Mesendoderm (in vitro differentiated cells): ENCODE data around the gene STUM.

Experiments used
- DNase-seq: peaks from one replicate; pipeline ENCODE4 v3.0.0; 2013
- H2AK5ac ChIP-seq: 2 replicates; pipeline ENCODE4 v1.6.1; 2013; ENCODE audit warnings: low read length, inconsistent platforms
- H2BK120ac ChIP-seq: 2 replicates; pipeline ENCODE4 v1.6.1; 2013; ENCODE audit warnings: low read depth, mild to moderate bottlenecking, low read length, moderate library complexity, mixed read lengths
- H2BK15ac ChIP-seq: replicated peaks from 2 replicates; pipeline ENCODE4 v1.6.1; 2013; ENCODE audit warnings: low read depth, mild to moderate bottlenecking, moderate library complexity
- H2BK5ac ChIP-seq: 2 replicates; pipeline ENCODE4 v1.6.1; 2013; ENCODE audit warnings: low read length, inconsistent platforms
- H3K18ac ChIP-seq: 2 replicates; pipeline ENCODE4 v1.6.1; 2013; ENCODE audit warnings: mild to moderate bottlenecking, low read length, mixed read lengths
- H3K23ac ChIP-seq: one replicate; pipeline ENCODE4 v1.6.1; 2013; ENCODE audit warnings: low read length
- H3K27ac ChIP-seq: 2 replicates; pipeline ENCODE4 v1.5.1; 2013; ENCODE audit warnings: low read depth, mild to moderate bottlenecking, inconsistent platforms, low read length, moderate library complexity
- H3K27me3 ChIP-seq: 2 replicates; pipeline ENCODE4 v1.6.1; 2013; ENCODE audit warnings: low read length, control low read depth, mild to moderate bottlenecking, inconsistent platforms; ENCODE audit not compliant: insufficient read depth, poor library complexity
- H3K36me3 ChIP-seq: 2 replicates; pipeline ENCODE4 v1.6.1; 2013; ENCODE audit warnings: low read length, inconsistent platforms; ENCODE audit not compliant: control insufficient read depth, insufficient read depth
- H3K4ac ChIP-seq: one replicate; pipeline ENCODE4 v1.6.1; 2013; ENCODE audit warnings: low read depth, mild to moderate bottlenecking, low read length, moderate library complexity
- H3K4me1 ChIP-seq: 2 replicates; pipeline ENCODE4 v1.6.1; 2013; ENCODE audit warnings: low read depth, low read length, inconsistent platforms; ENCODE audit not compliant: control insufficient read depth
- H3K4me2 ChIP-seq: 2 replicates; pipeline ENCODE4 v1.6.1; 2013; ENCODE audit warnings: low read length
- H3K4me3 ChIP-seq: 2 replicates; pipeline ENCODE4 v1.5.1; 2013; ENCODE audit warnings: mild to moderate bottlenecking, low read length
- H3K56ac ChIP-seq: one replicate; pipeline ENCODE4 v1.6.1; 2013; ENCODE audit warnings: low read length
- H3K79me1 ChIP-seq: 2 replicates; pipeline ENCODE4 v1.6.1; 2013; ENCODE audit warnings: low read length, inconsistent platforms
- H3K79me2 ChIP-seq: 2 replicates; pipeline ENCODE4 v1.6.1; 2013; ENCODE audit warnings: mild to moderate bottlenecking, low read length; ENCODE audit not compliant: control insufficient read depth, insufficient read depth
- H3K9ac ChIP-seq: 2 replicates; pipeline ENCODE4 v1.6.1; 2013; ENCODE audit warnings: low read length, inconsistent platforms
- H4K5ac ChIP-seq: one replicate; pipeline ENCODE4 v1.6.1; 2013; ENCODE audit warnings: low read length
- H4K8ac ChIP-seq: one replicate; pipeline ENCODE4 v1.6.1; 2013; ENCODE audit warnings: low read depth, mild to moderate bottlenecking, control low read depth, low read length, moderate library complexity
- WGBS: extraction: QIAGEN DNeasy Blood & Tissue Kit; methylation state at CpG from one replicate; pipeline ENCODE4 v1.1.7; 2013; ENCODE audit warnings: low lambda C conversion rate, missing lambda C conversion rate; ENCODE audit not compliant: insufficient coverage; ENCODE audit errors: extremely low coverage; 5-methylcytosine and 5-hydroxymethylcytosine counted together

Gene STUM

GRCh38 chr1:226566234-226566633 is 17.7 kb downstream of the STUM start:
- Histone ChIP-seq H3K18ac (no peak overlapping the region), H2AK5ac (no peak overlapping the region), H3K79me1 (no peaks in the 10 kb centered on the region), H3K4me3 (no peak overlapping the region), H2BK5ac (no peak overlapping the region), H3K36me3 (no peaks in the 10 kb centered on the region), H3K27ac (no peak overlapping the region), H3K9ac (no peak overlapping the region), H4K5ac (no peak overlapping the region), H2BK15ac (no peak overlapping the region), H3K4me1 (no peaks in the 10 kb centered on the region), H3K27me3 (no peaks in the 10 kb centered on the region), H3K4me2 (no peak overlapping the region), H4K8ac (no peak overlapping the region), H2BK120ac (no peak overlapping the region), H3K56ac (no peak overlapping the region), H3K79me2 (no peaks in the 10 kb centered on the region), H3K4ac (no peak overlapping the region), H3K23ac (no peak overlapping the region)
- DNase-seq: no peak
- WGBS: no CpG with 5 or more reads among the region's 1 CpG

- no peak overlapping the region for H2AK5ac ChIP-seq
- no peaks in the 10 kb centered on the region for H3K36me3 ChIP-seq
- no peak overlapping the region for H3K4me3 ChIP-seq
- H3K4me1 ChIP-seq: no peaks in the 10 kb centered on the region
- H3K4ac ChIP-seq: no peak overlapping the region
- no peak overlapping the region for H3K4me2 ChIP-seq
- no peak overlapping the region for H2BK5ac ChIP-seq
- no peaks in the 10 kb centered on the region for H3K79me2 ChIP-seq
- no peak overlapping the region for H2BK120ac ChIP-seq
- no peak overlapping the region for H4K5ac ChIP-seq
- no peak overlapping the region for H3K56ac ChIP-seq
- no peaks in the 10 kb centered on the region for H3K27me3 ChIP-seq
- no peak overlapping the region for H3K9ac ChIP-seq
- WGBS: no CpG with 5 or more reads among the region's 3 CpGs
- H2BK15ac ChIP-seq: no peak overlapping the region
- no peak overlapping the region for H3K23ac ChIP-seq
- H3K18ac ChIP-seq: no peak overlapping the region
- H3K79me1 ChIP-seq: no peaks in the 10 kb centered on the region
- DNase-seq: no peak
- no peak overlapping the region for H3K27ac ChIP-seq
- no peak overlapping the region for H4K8ac ChIP-seq
Observed at GRCh38 chr1:226566760-226567159, 18.2 kb downstream of the STUM start.

GRCh38 chr1:226568077-226568831 is 19.7 kb downstream of the STUM start:
- no peaks in the 10 kb centered on the region for H3K79me1 ChIP-seq
- H3K18ac ChIP-seq: no peak overlapping the region
- no peak overlapping the region for H3K4me3 ChIP-seq
- H2AK5ac ChIP-seq: no peak overlapping the region
- peak overlapping the region; percentile 54 for H3K56ac ChIP-seq
- no peak overlapping the region for H3K4ac ChIP-seq
- H3K79me2 ChIP-seq: no peaks in the 10 kb centered on the region
- no peaks in the 10 kb centered on the region for H3K4me1 ChIP-seq
- H2BK120ac ChIP-seq: no peak overlapping the region
- no peak overlapping the region for H3K9ac ChIP-seq
- no peak overlapping the region for H3K4me2 ChIP-seq
- no peak overlapping the region for H2BK15ac ChIP-seq
- H3K23ac ChIP-seq: no peak overlapping the region
- DNase-seq: peak; percentile 84
- no CpG with 5 or more reads among the region's 13 CpGs for WGBS
- no peak overlapping the region for H4K5ac ChIP-seq
- H4K8ac ChIP-seq: no peak overlapping the region
- no peak overlapping the region for H3K27ac ChIP-seq
- no peak overlapping the region for H2BK5ac ChIP-seq
- no peaks in the 10 kb centered on the region for H3K27me3 ChIP-seq
- no peaks in the 10 kb centered on the region for H3K36me3 ChIP-seq

GRCh38 chr1:226568975-226569741 is 20.6 kb downstream of the STUM start:
- H3K4me1 ChIP-seq: no peaks in the 10 kb centered on the region
- H2BK120ac ChIP-seq: no peak overlapping the region
- H4K8ac ChIP-seq: no peak overlapping the region
- H3K4ac ChIP-seq: no peak overlapping the region
- no peak overlapping the region for H2AK5ac ChIP-seq
- no peak overlapping the region for H3K4me3 ChIP-seq
- no peak overlapping the region for H2BK15ac ChIP-seq
- peak overlapping the region; percentile 34 for H3K56ac ChIP-seq
- no peak overlapping the region for H3K18ac ChIP-seq
- H3K27ac ChIP-seq: no peak overlapping the region
- H4K5ac ChIP-seq: no peak overlapping the region
- no peak overlapping the region for H3K4me2 ChIP-seq
- H2BK5ac ChIP-seq: no peak overlapping the region
- no peak overlapping the region for H3K23ac ChIP-seq
- no peaks in the 10 kb centered on the region for H3K27me3 ChIP-seq
- no peak overlapping the region for H3K9ac ChIP-seq
- H3K79me2 ChIP-seq: no peaks in the 10 kb centered on the region
- H3K79me1 ChIP-seq: no peaks in the 10 kb centered on the region
- no peak for DNase-seq
- H3K36me3 ChIP-seq: no peaks in the 10 kb centered on the region
- no CpG with 5 or more reads among the region's 6 CpGs for WGBS

DNA sequence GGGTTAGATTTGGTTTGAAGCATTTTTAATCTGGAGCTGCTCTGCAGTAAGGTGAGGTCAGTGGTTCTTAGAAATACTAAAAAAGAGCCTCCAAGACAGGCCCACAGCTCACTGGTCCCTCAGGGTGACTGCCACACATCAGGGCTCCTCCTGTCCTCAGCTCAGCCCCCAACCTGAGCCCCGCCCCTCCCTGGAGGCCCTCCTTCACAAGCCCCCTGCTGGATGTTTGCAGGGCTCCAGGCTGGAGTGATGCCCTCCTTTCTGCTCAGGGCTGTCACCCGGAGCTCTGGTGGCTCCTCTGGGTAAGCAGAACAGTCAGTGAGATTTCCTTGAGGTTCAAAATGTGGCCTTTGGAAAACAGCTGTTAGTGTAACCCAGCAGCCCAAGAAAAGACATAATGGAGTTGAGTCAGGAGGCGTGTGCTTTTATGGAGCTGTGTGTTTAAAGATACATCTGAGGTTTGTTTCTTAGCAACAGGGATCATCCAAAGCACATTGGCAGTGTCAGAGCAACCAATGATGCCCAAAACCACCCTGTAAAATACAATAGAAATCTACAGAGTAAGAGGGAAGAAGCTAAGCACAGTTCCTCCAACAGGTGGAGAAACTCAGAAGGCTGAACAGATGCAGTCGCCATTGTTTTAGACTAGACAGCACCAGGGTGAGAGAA is 21.4 kb downstream of the STUM start:
- H3K56ac ChIP-seq: peak overlapping the region; percentile 34
- no peak overlapping the region for H3K18ac ChIP-seq
- DNase-seq: peak; percentile 90
- H3K9ac ChIP-seq: no peak overlapping the region
- no peak overlapping the region for H2AK5ac ChIP-seq
- H3K4me1 ChIP-seq: no peaks in the 10 kb centered on the region
- H3K79me2 ChIP-seq: no peaks in the 10 kb centered on the region
- no peak overlapping the region for H3K27ac ChIP-seq
- H2BK15ac ChIP-seq: no peak overlapping the region
- no peaks in the 10 kb centered on the region for H3K27me3 ChIP-seq
- no peak overlapping the region for H2BK120ac ChIP-seq
- no peak overlapping the region for H4K5ac ChIP-seq
- H3K4me2 ChIP-seq: no peak overlapping the region
- H2BK5ac ChIP-seq: no peak overlapping the region
- H3K4me3 ChIP-seq: no peak overlapping the region
- H3K79me1 ChIP-seq: no peaks in the 10 kb centered on the region
- WGBS: no CpG with 5 or more reads among the region's 4 CpGs
- no peak overlapping the region for H4K8ac ChIP-seq
- no peaks in the 10 kb centered on the region for H3K36me3 ChIP-seq
- no peak overlapping the region for H3K4ac ChIP-seq
- H3K23ac ChIP-seq: no peak overlapping the region
